ENCODE results near the gene FIG4. TPM values are rescaled to one million over a fixed set of nuclear protein-coding genes. Genes with fewer than 3 reads are reported as not detected.

The FIG4 gene
- polyA plus RNA-seq, 1 donor (not counting 4 experiments of a cell fraction or from before 2014, with no cell fraction given), result 12.8 TPM

- TF ChIP-seq CTCF (optimal IDR thresholded peaks at IDR 0.05 in 1 of 3, IDR thresholded peaks at IDR 0.05 in 1 of 3, conservative IDR thresholded peaks at IDR 0.05 in 1 of 3; ENCODE audit: extremely low read depth in 1 of 3, insufficient read depth in 2 of 3, low read length in 3 of 3), result no peak
- no peak for TF ChIP-seq EZH2 (IDR thresholded peaks at IDR 0.05; ENCODE audit: low read length)
- Histone ChIP-seq H3K4me3 (ENCODE audit: control insufficient read depth in 2 of 3, extremely low read depth in 1 of 3, insufficient read depth in 2 of 3, low read depth in 1 of 3, low read length in 3 of 3) (no peak overlapping the region), H2AFZ (ENCODE audit: control insufficient read depth, low read length) (no peak overlapping the region), H3K27ac (ENCODE audit: control insufficient read depth, insufficient read depth, low read length) (no peak overlapping the region), H3K9me3 (ENCODE audit: control insufficient read depth, low read depth, low read length) (no peaks in the 10 kb centered on the region), H3K79me2 (ENCODE audit: control insufficient read depth, insufficient read depth, low read length) (no peaks in the 10 kb centered on the region), H3K9me1 (ENCODE audit: control insufficient read depth, extremely low read depth, insufficient read depth, low read length) (peaks cover 2% of the 10 kb centered on the region), H3K36me3 (ENCODE audit: control insufficient read depth in 2 of 2, extremely low read depth in 1 of 2, insufficient read depth in 2 of 2, low read length in 2 of 2) (no peaks in the 10 kb centered on the region), H4K20me1 (ENCODE audit: control insufficient read depth, extremely low read depth, insufficient read depth, low read length) (no peaks in the 10 kb centered on the region), H3K9ac (ENCODE audit: control insufficient read depth, extremely low read depth, insufficient read depth, low read length) (no peak overlapping the region), H3K27me3 (ENCODE audit: control insufficient read depth, extremely low read depth, insufficient read depth, low read length) (no peaks in the 10 kb centered on the region), H3K4me1 (ENCODE audit: control insufficient read depth, extremely low read depth, insufficient read depth, low read length) (no peaks in the 10 kb centered on the region), H3K4me2 (ENCODE audit: control insufficient read depth, extremely low read depth, insufficient read depth, low read depth, low read length) (no peak overlapping the region)
- dilution Hi-C loops (cut with MboI; ENCODE audit: extremely low pct_ligation_motif_present, low sequenced_read_pairs), result no loop called here
- no peak for DNase-seq (ENCODE audit: low read depth, low spot score)
- no peak for FAIRE-seq
Observed at GRCh38 chr6:109762769-109763441, 71.8 kb downstream of the FIG4 start.

- Histone ChIP-seq H3K4me2 (ENCODE audit: control insufficient read depth, extremely low read depth, insufficient read depth, low read depth, low read length) (no peak overlapping the region), H4K20me1 (ENCODE audit: control insufficient read depth, extremely low read depth, insufficient read depth, low read length) (no peaks in the 10 kb centered on the region), H3K9me3 (ENCODE audit: control insufficient read depth, low read depth, low read length) (no peaks in the 10 kb centered on the region), H3K27ac (ENCODE audit: control insufficient read depth, insufficient read depth, low read length) (no peak overlapping the region), H2AFZ (ENCODE audit: control insufficient read depth, low read length) (no peak overlapping the region), H3K36me3 (ENCODE audit: control insufficient read depth in 2 of 2, extremely low read depth in 1 of 2, insufficient read depth in 2 of 2, low read length in 2 of 2) (no peaks in the 10 kb centered on the region), H3K9ac (ENCODE audit: control insufficient read depth, extremely low read depth, insufficient read depth, low read length) (no peak overlapping the region), H3K27me3 (ENCODE audit: control insufficient read depth, extremely low read depth, insufficient read depth, low read length) (no peaks in the 10 kb centered on the region), H3K79me2 (ENCODE audit: control insufficient read depth, insufficient read depth, low read length) (no peaks in the 10 kb centered on the region), H3K4me3 (ENCODE audit: control insufficient read depth in 2 of 3, extremely low read depth in 1 of 3, insufficient read depth in 2 of 3, low read depth in 1 of 3, low read length in 3 of 3) (no peak overlapping the region), H3K4me1 (ENCODE audit: control insufficient read depth, extremely low read depth, insufficient read depth, low read length) (no peaks in the 10 kb centered on the region), H3K9me1 (ENCODE audit: control insufficient read depth, extremely low read depth, insufficient read depth, low read length) (no peaks in the 10 kb centered on the region)
- no peak for FAIRE-seq
- no peak for DNase-seq (ENCODE audit: low read depth, low spot score)
- TF ChIP-seq CTCF (optimal IDR thresholded peaks at IDR 0.05 in 1 of 3, IDR thresholded peaks at IDR 0.05 in 1 of 3, conservative IDR thresholded peaks at IDR 0.05 in 1 of 3; ENCODE audit: extremely low read depth in 1 of 3, insufficient read depth in 2 of 3, low read length in 3 of 3) (no peak), EZH2 (IDR thresholded peaks at IDR 0.05; ENCODE audit: low read length) (no peak)
- dilution Hi-C loops (cut with MboI; ENCODE audit: extremely low pct_ligation_motif_present, low sequenced_read_pairs), result no loop called here
Observed at GRCh38 chr6:109766167-109766566, 75.1 kb downstream of the FIG4 start.
